A673 (cell line): ENCODE measurements around the gene SETD1A. TPM values are rescaled to one million over a fixed set of nuclear protein-coding genes. Genes with fewer than 3 reads are reported as not detected.

Experiments
- BruUV-seq: library from RNA; stranded (reverse); fragments of 400-500 nt; replicated peaks from 2 replicates; lab custom pipeline; 2021; lab: Mats Ljungman, UMichigan
- CTCF ChIA-PET: fragments of 300-600 bp; sonication (Branson Sonifier 250); formaldehyde crosslinking; loops from one replicate; lab custom pipeline; 2022; ENCODE audit warnings: antibody characterized with exemption; lab: Charles Lee
- POLR2A ChIA-PET: fragments of 300-600 bp; sonication (Branson Sonifier 250); formaldehyde crosslinking; loops from one replicate; lab custom pipeline; 2022; ENCODE audit warnings: antibody characterized with exemption; ENCODE audit not compliant: low non-redundant PET; lab: Charles Lee
- DNase-seq: peaks from one replicate; pipeline ENCODE4 v3.0.0-alpha.2; 2015; ENCODE audit warnings: low spot score
- H3K27ac ChIP-seq: fragments of 200-600 bp; sonication (generic); 2 replicates; pipeline ENCODE4 v1.5.1; 2016; ENCODE audit warnings: mixed run types, low read depth, mild to moderate bottlenecking, mixed read lengths, antibody characterized with exemption, low read length; ENCODE audit not compliant: poor library complexity, severe bottlenecking
- H3K27me3 ChIP-seq: fragments of 200-600 bp; sonication (generic); replicated peaks from 2 replicates; pipeline ENCODE4 v1.6.1; 2017; ENCODE audit warnings: mixed run types, low read depth, mild to moderate bottlenecking, mixed read lengths, antibody characterized with exemption, low read length; ENCODE audit not compliant: insufficient read depth, poor library complexity
- H3K36me3 ChIP-seq: fragments of 200-600 bp; sonication (generic); 2 replicates; pipeline ENCODE4 v1.6.1; 2016; ENCODE audit warnings: mixed run types, mild to moderate bottlenecking, mixed read lengths, antibody characterized with exemption, low read length; ENCODE audit not compliant: insufficient read depth, poor library complexity, severe bottlenecking
- H3K4me1 ChIP-seq: fragments of 200-600 bp; sonication (generic); 2 replicates; pipeline ENCODE4 v1.6.1; 2017; ENCODE audit warnings: mixed run types, mild to moderate bottlenecking, mixed read lengths, antibody characterized with exemption, low read length; ENCODE audit not compliant: insufficient read depth, poor library complexity, severe bottlenecking
- H3K4me3 ChIP-seq: fragments of 200-600 bp; sonication (generic); 2 replicates; pipeline ENCODE4 v1.5.1; 2016; ENCODE audit warnings: low read depth, mixed run types, mild to moderate bottlenecking, mixed read lengths, low read length; ENCODE audit not compliant: poor library complexity, severe bottlenecking
- H3K9me3 ChIP-seq: fragments of 200-600 bp; sonication (generic); 2 replicates; pipeline ENCODE4 v1.6.1; 2016; ENCODE audit warnings: mixed run types, low read depth, mild to moderate bottlenecking, mixed read lengths, antibody characterized with exemption, low read length; ENCODE audit not compliant: poor library complexity, severe bottlenecking
- CTCF ChIP-seq: fragments of 300-800, 200-600 bp; sonication (generic); conservative IDR thresholded peaks from 2 replicates; pipeline ENCODE4 v1.5.1; 2017; ENCODE audit warnings: low read depth, mild to moderate bottlenecking, antibody characterized with exemption, low read length, moderate library complexity, mixed read lengths
- EZH2 ChIP-seq: fragments of 200-600 bp; sonication (generic); IDR thresholded peaks from 2 replicates; pipeline ENCODE4 v1.6.1; 2017; ENCODE audit warnings: borderline replicate concordance, low read depth, mild to moderate bottlenecking, mixed read lengths, antibody characterized with exemption, low read length; ENCODE audit not compliant: poor library complexity, severe bottlenecking
- intact Hi-C: fragments of 100-400 bp; cut with micrococcal nuclease; formaldehyde crosslinking; loops from one replicate; pipeline ENCODE4 v1.10.0; 2022; ENCODE audit not compliant: unreplicated experiment
- total RNA-seq: library from RNA; stranded (reverse); gene quantifications from 2 replicates; pipeline ENCODE4 v1.2.3, GENCODE V29; 2021

SETD1A gene
- total RNA-seq, 1 experiment from 2014 or later = 31.4 TPM

- ChIA-PET POLR2A (no interaction called here), CTCF (interaction anchor here (0.7 kb wide), 1 partner anchor 78 kb away, joined by 3 read pairs; no protein-coding TSS in a partner anchor)
- intact Hi-C loops = loop anchor here (1.0 to 5.0 kb wide), 3 partner anchors 46 to 175 kb away; partner anchors contain the start of gene PHKG2
- peak overlapping the region; percentile 64 for H3K4me3 ChIP-seq
- no peaks in the 10 kb centered on the region for H3K27me3 ChIP-seq
- H3K36me3 ChIP-seq = no peaks in the 10 kb centered on the region
- TF ChIP-seq EZH2 (no peak), CTCF (no peak)
- TSS peak; percentile 77 for BruUV-seq
- peaks cover 10% of the 10 kb centered on the region for H3K4me1 ChIP-seq
- H3K9me3 ChIP-seq = no peaks in the 10 kb centered on the region
- peak; percentile 100 for DNase-seq
- H3K27ac ChIP-seq = peak overlapping the region; percentile 93
These were observed 35.1 kb upstream of the SETD1A start for GRCh38 chr16:30922420-30922959.

DNA sequence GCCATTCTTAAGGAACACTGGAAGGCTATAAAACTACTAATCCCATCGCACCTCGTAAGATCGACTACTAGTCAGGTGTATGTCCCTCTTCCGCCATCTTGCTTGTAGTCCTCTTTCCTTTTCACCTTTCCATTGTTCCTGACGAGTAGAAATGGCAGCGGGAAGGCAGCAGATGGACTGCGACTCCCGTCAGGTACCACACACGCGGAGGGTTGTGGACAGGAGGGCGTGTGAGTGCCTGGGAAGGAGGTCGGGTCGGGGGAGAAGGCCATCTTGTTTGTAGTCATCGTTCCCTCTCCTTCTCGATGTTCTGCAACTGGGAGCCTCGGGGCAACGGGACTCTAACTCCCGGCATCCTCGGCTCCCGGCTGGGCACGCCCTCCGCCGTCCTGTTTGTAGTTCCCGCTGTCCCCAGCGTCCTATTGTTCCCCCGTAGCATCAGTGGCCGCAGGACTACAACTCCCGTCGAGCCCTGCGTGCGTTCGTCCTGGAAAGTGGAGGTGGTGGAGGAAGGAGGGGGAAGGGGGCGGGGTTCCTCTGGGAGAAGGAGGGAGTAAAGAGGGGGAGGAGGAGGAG lies 34.5 kb upstream of the SETD1A start:
- intact Hi-C loops = loop anchor here (1.0 to 5.0 kb wide), 3 partner anchors 47 to 176 kb away; partner anchors contain the start of gene PHKG2
- no peaks in the 10 kb centered on the region for H3K27me3 ChIP-seq
- DNase-seq = peak; percentile 100
- peak overlapping the region; percentile 64 for H3K4me3 ChIP-seq
- POLR2A ChIA-PET = interaction anchor here (0.7 kb wide), 1 partner anchor 362 kb away, joined by 9 read pairs; no protein-coding TSS in a partner anchor
- no peaks in the 10 kb centered on the region for H3K36me3 ChIP-seq
- TF ChIP-seq CTCF (no peak), EZH2 (no peak)
- H3K9me3 ChIP-seq = no peaks in the 10 kb centered on the region
- peaks cover 14% of the 10 kb centered on the region for H3K4me1 ChIP-seq
- H3K27ac ChIP-seq = peak overlapping the region; percentile 93
- BruUV-seq = no TSS peak
- CTCF ChIA-PET = interaction anchor here (0.6 kb wide), 1 partner anchor 233 kb away, joined by 9 read pairs; no protein-coding TSS in a partner anchor

DNA sequence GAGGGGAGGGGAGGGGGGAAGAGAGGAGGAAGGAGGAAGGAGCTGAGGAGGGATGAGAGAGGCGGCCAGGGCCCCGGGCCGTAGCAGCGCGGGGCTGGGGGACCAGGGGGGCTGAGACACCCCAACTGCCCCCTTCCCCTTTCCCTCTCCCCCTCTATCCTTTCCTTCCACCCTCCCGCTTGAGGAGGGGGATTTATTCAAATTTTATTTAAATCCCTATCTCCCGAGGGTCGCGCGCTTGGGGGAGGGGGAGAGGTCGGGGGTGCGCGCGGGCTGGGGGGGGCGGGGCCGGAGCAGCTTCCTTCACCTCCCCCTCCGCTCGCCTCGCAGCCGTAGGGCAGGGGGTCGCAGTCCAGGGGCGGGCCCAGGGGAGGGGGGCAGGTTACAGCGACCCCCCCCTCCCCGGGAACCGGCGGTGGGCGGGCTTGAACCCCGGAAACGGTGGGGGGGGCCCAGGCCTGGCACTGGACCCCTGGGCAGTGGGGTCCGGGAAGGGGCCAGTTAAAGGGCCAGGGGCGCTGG lies 33.9 kb upstream of the SETD1A start, which contains the start of gene FBXL19:
Gene FBXL19, plus strand, starts transcription at position 19 of the 522 bp plus-strand sequence. CDS start 2,183 bp downstream, outside the sequence.
- CTCF ChIA-PET = interaction anchor here (0.6 kb wide), 2 partner anchors 14 to 232 kb away, joined by 3 to 9 read pairs; no protein-coding TSS in a partner anchor
- no TSS peak for BruUV-seq
- H3K36me3 ChIP-seq = no peaks in the 10 kb centered on the region
- POLR2A ChIA-PET = interaction anchor here (0.7 kb wide), 1 partner anchor 362 kb away, joined by 9 read pairs; no protein-coding TSS in a partner anchor
- peak within 1 kb of the TSS; percentile 93 for H3K27ac ChIP-seq
- intact Hi-C loops = loop anchor here (5.0 kb wide), 2 partner anchors 146 to 176 kb away; partner anchors contain the start of gene PHKG2
- no peaks in the 10 kb centered on the region for H3K27me3 ChIP-seq
- no peak for TF ChIP-seq CTCF
- TF ChIP-seq EZH2 = no peak
- no peaks in the 10 kb centered on the region for H3K9me3 ChIP-seq
- peaks cover 14% of the 10 kb centered on the region for H3K4me1 ChIP-seq
- peak within 1 kb of the TSS; percentile 64 for H3K4me3 ChIP-seq
- no peak for DNase-seq
